SU-DHL-6 (cell line): ENCODE measurements around the gene POLA1.

Experiments used
- H2AFZ ChIP-seq: fragments of 200-600 bp; sonication (generic); 2 replicates; pipeline ENCODE4 v1.6.1; 2014; ENCODE audit warnings: low read depth, mild to moderate bottlenecking, moderate library complexity, mixed read lengths, antibody characterized with exemption, low read length; ENCODE audit not compliant: severe bottlenecking
- H3F3A ChIP-seq: fragments of 200-600 bp; shearing (Covaris generic); 2 replicates; pipeline ENCODE4 v1.6.0; 2016; ENCODE audit warnings: antibody characterized with exemption, mild to moderate bottlenecking; ENCODE audit not compliant: insufficient read depth
- H3K27ac ChIP-seq: fragments of 200-600 bp; sonication (generic); 2 replicates; pipeline ENCODE4 v1.5.1; 2016; ENCODE audit warnings: low read depth, mild to moderate bottlenecking, low read length, moderate library complexity, mixed read lengths
- H3K27me3 ChIP-seq: fragments of 200-600 bp; sonication (generic), shearing (Covaris generic); 2 replicates; pipeline ENCODE4 v1.6.0; 2014; ENCODE audit warnings: mild to moderate bottlenecking, low read length
- H3K36me3 ChIP-seq: fragments of 200-600 bp; sonication (generic); 2 replicates; pipeline ENCODE4 v1.6.1; 2014; ENCODE audit warnings: mild to moderate bottlenecking, low read length, mixed read lengths
- H3K4me2 ChIP-seq: fragments of 300-600, 200-600 bp; shearing (Covaris generic), sonication (generic); 2 replicates; pipeline ENCODE4 v1.6.0; 2014; ENCODE audit warnings: low read length, low read depth, mild to moderate bottlenecking; ENCODE audit not compliant: poor library complexity, severe bottlenecking
- H3K4me3 ChIP-seq: fragments of 200-600 bp; sonication (generic); 2 replicates; pipeline ENCODE4 v1.5.1; 2014; ENCODE audit warnings: antibody characterized with exemption, low read length, mild to moderate bottlenecking, mixed read lengths; ENCODE audit not compliant: insufficient read depth, poor library complexity, severe bottlenecking
- H3K79me2 ChIP-seq: fragments of 200-600 bp; sonication (generic); 2 replicates; pipeline ENCODE4 v1.6.1; 2014; ENCODE audit warnings: mild to moderate bottlenecking, low read length, moderate library complexity; ENCODE audit not compliant: insufficient read depth
- H3K9ac ChIP-seq: fragments of 200-600 bp; sonication (generic); 2 replicates; pipeline ENCODE4 v1.7.0; 2014; ENCODE audit warnings: mild to moderate bottlenecking, low read length
- H3K9me2 ChIP-seq: fragments of 200-600 bp; sonication (generic); replicated peaks from 2 replicates; pipeline ENCODE4 v1.6.1; 2014; ENCODE audit warnings: low read length; ENCODE audit not compliant: insufficient read depth
- H3K9me3 ChIP-seq: fragments of 200-600 bp; sonication (generic); 2 replicates; pipeline ENCODE4 v1.6.1; 2014; ENCODE audit warnings: low read length, mixed read lengths; ENCODE audit not compliant: insufficient read depth
- H4K20me1 ChIP-seq: fragments of 200-600 bp; sonication (generic); 2 replicates; pipeline ENCODE4 v1.6.1; 2014; ENCODE audit warnings: low read depth, mild to moderate bottlenecking, antibody characterized with exemption, low read length, moderate library complexity, mixed read lengths
- CTCF ChIP-seq: fragments of 200-600 bp; sonication (generic); IDR thresholded peaks from one replicate; pipeline ENCODE4 v1.5.1; 2017; ENCODE audit warnings: antibody characterized with exemption, mild to moderate bottlenecking, low read length, moderate library complexity; ENCODE audit not compliant: insufficient read depth, poor library complexity, severe bottlenecking
- EZH2phosphoT487 ChIP-seq: fragments of 200-600 bp; sonication (generic), shearing (Covaris generic); conservative IDR thresholded peaks from 2 replicates; pipeline ENCODE4 v1.6.1; 2018; ENCODE audit warnings: mild to moderate bottlenecking, antibody characterized with exemption, low read length, moderate library complexity, mixed read lengths

The POLA1 gene

GRCh38 chrX:24981030-24981429 lies 287.3 kb downstream of the POLA1 start:
- H3K4me2 ChIP-seq = no peak overlapping the region
- H2AFZ ChIP-seq = no peak overlapping the region
- no peaks in the 10 kb centered on the region for H3K27me3 ChIP-seq
- H3F3A ChIP-seq = no peaks in the 10 kb centered on the region
- TF ChIP-seq EZH2phosphoT487 (no peak), CTCF (no peak)
- no peak overlapping the region for H3K9ac ChIP-seq
- H3K79me2 ChIP-seq = no peaks in the 10 kb centered on the region
- no peaks in the 10 kb centered on the region for H3K9me3 ChIP-seq
- no peaks in the 10 kb centered on the region for H3K36me3 ChIP-seq
- H3K9me2 ChIP-seq = no peaks in the 10 kb centered on the region
- no peak overlapping the region for H3K27ac ChIP-seq
- H3K4me3 ChIP-seq = no peak overlapping the region
- H4K20me1 ChIP-seq = no peaks in the 10 kb centered on the region

- no peak overlapping the region for H3K4me3 ChIP-seq
- H3K4me2 ChIP-seq = no peak overlapping the region
Measured at GRCh38 chrX:24982306-24982965, 288.7 kb downstream of the POLA1 start.

GRCh38 chrX:24983931-24984330 lies 290.2 kb downstream of the POLA1 start:
- Histone ChIP-seq H3K4me3 (no peak overlapping the region), H3K4me2 (no peak overlapping the region), H3K27ac (no peak overlapping the region), H2AFZ (no peak overlapping the region), H3K27me3 (no peaks in the 10 kb centered on the region), H3K79me2 (no peaks in the 10 kb centered on the region), H3F3A (no peaks in the 10 kb centered on the region), H3K9me2 (no peaks in the 10 kb centered on the region), H3K9ac (no peak overlapping the region), H3K36me3 (no peaks in the 10 kb centered on the region), H4K20me1 (no peaks in the 10 kb centered on the region), H3K9me3 (no peaks in the 10 kb centered on the region)
- TF ChIP-seq CTCF (no peak), EZH2phosphoT487 (no peak)

More at GRCh38 chrX:24982306-24982965, 288.7 kb downstream of the POLA1 start:
- Histone ChIP-seq H3K27ac (no peak overlapping the region), H3K79me2 (no peaks in the 10 kb centered on the region), H3K36me3 (no peaks in the 10 kb centered on the region), H2AFZ (no peak overlapping the region), H4K20me1 (no peaks in the 10 kb centered on the region), H3K9ac (no peak overlapping the region), H3K9me2 (no peaks in the 10 kb centered on the region), H3K9me3 (no peaks in the 10 kb centered on the region), H3K27me3 (no peaks in the 10 kb centered on the region), H3F3A (no peaks in the 10 kb centered on the region)
- TF ChIP-seq EZH2phosphoT487 (no peak), CTCF (no peak)
